Gastroesophageal sphincter (tissue), 3 donors: ENCODE measurements around the gene BCL2L12.

ENCODE experiments used
- CTCF ChIP-seq, 4 experiments: fragments of 200-600 bp in 2 of 4; fragments of 450-650 bp in 2 of 4; sonication (generic) in 1 of 4; IDR thresholded peaks; one replicate each; pipeline ENCODE4 v1.5.1; 2017 to 2019; ENCODE audit warnings: antibody characterized with exemption in 4 of 4, mild to moderate bottlenecking in 2 of 4, moderate library complexity in 2 of 4
- EP300 ChIP-seq: sonication (generic); formaldehyde crosslinking; IDR thresholded peaks from one replicate; pipeline ENCODE4 v1.6.1; 2017; ENCODE audit warnings: antibody characterized with exemption, mild to moderate bottlenecking
- POLR2A ChIP-seq, 2 donors: fragments of 450-650 bp; IDR thresholded peaks; one replicate each; pipeline ENCODE4 v1.6.1; 2017; ENCODE audit warnings: antibody characterized with exemption in 2 of 2, mild to moderate bottlenecking in 2 of 2, moderate library complexity in 1 of 2
- POLR2AphosphoS5 ChIP-seq: sonication (generic); formaldehyde crosslinking; IDR thresholded peaks from one replicate; pipeline ENCODE4 v1.6.1; 2017; ENCODE audit warnings: antibody characterized with exemption

GRCh38 chr19:49672131-49672919 is 6.6 kb downstream of the BCL2L12 start:
- TF ChIP-seq EP300 (no peak), CTCF (IDR thresholded peaks at IDR 0.05) (peak in 3 of 4 experiments; percentile 80 to 91 (median 81)), POLR2A (IDR thresholded peaks at IDR 0.05) (no peak), POLR2AphosphoS5 (no peak)
